NCI-H1048 (cell line): ENCODE data around the gene VEZT.
"Not testable (repeated sequence)": the region's sequence is repeated elsewhere in the genome, so short reads cannot be mapped to it uniquely, and the experiment has no call there.

ENCODE experiments used
- DNase-seq: peaks from one replicate; lab custom pipeline; 2025; lab: John Stamatoyannopoulos, UW

VEZT gene

GRCh38 chr12:95319694-95320331, 102.2 kb downstream of the VEZT start:
- no peak for DNase-seq

GRCh38 chr12:95321516-95322246, 104.1 kb downstream of the VEZT start:
- DNase-seq, result no peak

- no peak for DNase-seq
These were observed 104.7 kb downstream of the VEZT start for GRCh38 chr12:95322326-95322725.

- DNase-seq, result no peak
These were observed 105.6 kb downstream of the VEZT start for GRCh38 chr12:95323212-95323611.

- DNase-seq, result not testable (repeated sequence)
These were observed 106.6 kb downstream of the VEZT start for GRCh38 chr12:95324246-95324645.

- no peak for DNase-seq
These were observed 107.9 kb downstream of the VEZT start for GRCh38 chr12:95325501-95325900.

- DNase-seq, result no peak
These were observed 108.8 kb downstream of the VEZT start for GRCh38 chr12:95326445-95326844.

- no peak for DNase-seq
These were observed 109.2 kb downstream of the VEZT start for GRCh38 chr12:95326855-95327254.

- no peak for DNase-seq
These were observed 111.1 kb downstream of the VEZT start for GRCh38 chr12:95328708-95329107.

GRCh38 chr12:95335948-95336347, 118.3 kb downstream of the VEZT start:
- DNase-seq, result no peak

GRCh38 chr12:95336387-95337067, 118.9 kb downstream of the VEZT start:
- DNase-seq, result no peak

GRCh38 chr12:95337146-95337545, 119.5 kb downstream of the VEZT start:
- no peak for DNase-seq

- DNase-seq, result no peak
These were observed 121.6 kb downstream of the VEZT start for GRCh38 chr12:95339086-95339788.

- DNase-seq, result no peak
These were observed 124.4 kb downstream of the VEZT start for GRCh38 chr12:95342008-95342407.

GRCh38 chr12:95343461-95344230, 126.0 kb downstream of the VEZT start:
- DNase-seq, result no peak

GRCh38 chr12:95349291-95349690, 131.7 kb downstream of the VEZT start:
- no peak for DNase-seq

GRCh38 chr12:95351748-95352147, 134.1 kb downstream of the VEZT start:
- no peak for DNase-seq
